Ectodermal cell (in vitro differentiated cells): ENCODE results near the gene CYS1.

Experiments used
- H3K27ac ChIP-seq: 2 replicates; pipeline ENCODE4 v1.7.0; 2013; ENCODE audit warnings: mild to moderate bottlenecking, low read depth, low read length; ENCODE audit not compliant: insufficient read depth, poor library complexity, severe bottlenecking
- H3K27me3 ChIP-seq: 2 replicates; pipeline ENCODE4 v1.7.0; 2013; ENCODE audit warnings: mild to moderate bottlenecking, low read length; ENCODE audit not compliant: insufficient read depth, control insufficient read depth, poor library complexity, severe bottlenecking
- H3K36me3 ChIP-seq: one replicate; pipeline ENCODE4 v1.7.0; 2013; ENCODE audit warnings: low read length; ENCODE audit not compliant: control insufficient read depth, insufficient read depth
- H3K4me1 ChIP-seq: one replicate; pipeline ENCODE4 v1.7.0; 2013; ENCODE audit warnings: low read length; ENCODE audit not compliant: control insufficient read depth, insufficient read depth
- H3K4me3 ChIP-seq: 2 replicates; pipeline ENCODE4 v1.7.0; 2013; ENCODE audit warnings: low read depth, low read length, control low read depth; ENCODE audit not compliant: insufficient read depth
- H3K9me3 ChIP-seq: 2 replicates; pipeline ENCODE4 v1.7.0; 2013; ENCODE audit warnings: mild to moderate bottlenecking, low read length, moderate library complexity; ENCODE audit not compliant: control insufficient read depth
- WGBS, 2 experiments: methylation state at CpG; one replicate each; pipeline ENCODE4 v1.1.7; 2013; ENCODE audit warnings: missing lambda C conversion rate in 2 of 2; 5-methylcytosine and 5-hydroxymethylcytosine counted together

CYS1 gene

GRCh38 chr2:10072656-10073480, 7.3 kb downstream of the CYS1 start:
- H3K9me3 ChIP-seq: no peaks in the 10 kb centered on the region
- H3K27ac ChIP-seq: no peak overlapping the region
- H3K4me3 ChIP-seq: no peak overlapping the region
- no peaks in the 10 kb centered on the region for H3K36me3 ChIP-seq
- H3K27me3 ChIP-seq: peaks cover 34% of the 10 kb centered on the region
- 37 to 42% methylated on average over 20 of the region's 20 CpGs for WGBS, 2 experiments
- peaks cover 4% of the 10 kb centered on the region for H3K4me1 ChIP-seq

DNA sequence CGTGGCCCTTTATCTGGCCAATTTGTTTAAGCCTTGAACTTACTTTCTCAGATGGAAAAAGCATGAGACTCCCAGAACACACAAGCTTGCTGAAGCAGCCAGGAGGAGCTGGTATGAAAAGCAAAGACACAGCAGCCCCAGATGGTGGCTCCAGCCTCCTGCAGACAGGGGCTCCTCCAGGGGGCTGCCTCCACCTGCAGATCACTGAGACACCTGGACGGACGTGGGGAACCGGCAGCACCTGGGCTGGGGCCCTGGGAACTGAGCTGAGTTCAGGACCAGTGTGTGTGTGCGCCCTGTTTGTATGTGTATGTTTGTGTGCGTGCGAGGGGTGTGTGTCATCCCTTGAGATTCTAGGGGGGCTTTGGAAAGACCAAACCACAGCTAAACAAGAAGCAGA, 8.6 kb downstream of the CYS1 start:
- H3K36me3 ChIP-seq: no peaks in the 10 kb centered on the region
- WGBS, 2 experiments: 90 to 96% methylated on average over 7 of the region's 7 CpGs
- no peak overlapping the region for H3K4me3 ChIP-seq
- H3K27me3 ChIP-seq: peaks cover 22% of the 10 kb centered on the region
- no peaks in the 10 kb centered on the region for H3K9me3 ChIP-seq
- peaks cover 4% of the 10 kb centered on the region for H3K4me1 ChIP-seq
- H3K27ac ChIP-seq: no peak overlapping the region

GRCh38 chr2:10071176-10071575, 9.0 kb downstream of the CYS1 start:
- H3K36me3 ChIP-seq: no peaks in the 10 kb centered on the region
- H3K27ac ChIP-seq: no peak overlapping the region
- peaks cover 18% of the 10 kb centered on the region for H3K27me3 ChIP-seq
- no peak overlapping the region for H3K4me3 ChIP-seq
- H3K9me3 ChIP-seq: no peaks in the 10 kb centered on the region
- 92 to 93% methylated on average over 16 of the region's 16 CpGs for WGBS, 2 experiments
- peaks cover 4% of the 10 kb centered on the region for H3K4me1 ChIP-seq

DNA sequence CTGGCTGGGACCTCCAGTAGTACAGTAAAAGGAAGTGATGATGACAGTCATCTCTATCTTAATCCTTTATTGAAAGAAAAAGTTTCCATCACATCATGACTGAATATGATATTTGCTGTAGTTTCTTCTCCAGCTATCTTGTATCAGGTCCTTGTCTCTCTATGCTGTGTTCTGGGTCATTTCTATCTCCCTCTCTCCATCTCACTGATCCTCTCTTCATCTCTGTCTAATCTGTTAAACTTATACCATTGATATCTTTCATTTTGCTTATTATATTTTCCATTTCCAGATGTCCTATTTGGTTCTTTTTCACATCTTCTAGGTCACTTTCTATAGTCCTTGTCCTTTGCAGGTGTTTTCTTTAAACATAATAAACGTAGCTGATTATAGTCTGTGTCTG, 12.3 kb downstream of the CYS1 start:
- Histone ChIP-seq H3K4me3 (no peak overlapping the region), H3K4me1 (peaks cover 9% of the 10 kb centered on the region), H3K36me3 (no peaks in the 10 kb centered on the region), H3K27me3 (no peaks in the 10 kb centered on the region), H3K27ac (no peak overlapping the region), H3K9me3 (no peaks in the 10 kb centered on the region)
- WGBS, 2 experiments: 86 to 100% methylated on average over 1 of the region's 1 CpG

DNA sequence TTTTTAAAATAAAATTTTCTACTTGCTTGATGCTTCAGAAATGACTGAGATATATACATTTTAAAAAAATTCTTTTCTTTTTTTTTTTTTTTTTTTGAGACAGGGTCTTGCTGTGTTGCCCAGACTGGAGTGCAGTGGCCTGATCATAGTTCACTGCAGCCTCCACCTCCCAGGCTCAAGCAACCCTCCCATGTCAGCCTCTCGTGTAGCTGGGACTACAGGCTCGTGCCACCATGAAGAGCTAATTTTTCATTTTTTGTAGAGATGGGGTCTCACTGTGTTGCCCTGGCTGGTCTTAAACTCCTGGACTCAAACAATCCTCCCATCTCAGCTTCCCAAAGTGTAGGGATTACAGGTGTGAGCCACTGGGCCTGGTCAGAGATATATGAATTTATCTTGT, 12.9 kb downstream of the CYS1 start:
- no peaks in the 10 kb centered on the region for H3K36me3 ChIP-seq
- H3K27me3 ChIP-seq: no peaks in the 10 kb centered on the region
- no peak overlapping the region for H3K4me3 ChIP-seq
- no peak overlapping the region for H3K27ac ChIP-seq
- H3K4me1 ChIP-seq: peaks cover 8% of the 10 kb centered on the region
- WGBS, 2 experiments: 50 to 53% methylated on average over 2 of the region's 2 CpGs
- H3K9me3 ChIP-seq: no peaks in the 10 kb centered on the region

GRCh38 chr2:10065773-10066055, 14.5 kb downstream of the CYS1 start:
- Histone ChIP-seq H3K27ac (no peak overlapping the region), H3K36me3 (no peaks in the 10 kb centered on the region), H3K4me3 (no peak overlapping the region), H3K4me1 (peaks cover 8% of the 10 kb centered on the region), H3K9me3 (no peaks in the 10 kb centered on the region), H3K27me3 (no peaks in the 10 kb centered on the region)
- WGBS, 2 experiments: 85 to 88% methylated on average over 6 of the region's 6 CpGs

DNA sequence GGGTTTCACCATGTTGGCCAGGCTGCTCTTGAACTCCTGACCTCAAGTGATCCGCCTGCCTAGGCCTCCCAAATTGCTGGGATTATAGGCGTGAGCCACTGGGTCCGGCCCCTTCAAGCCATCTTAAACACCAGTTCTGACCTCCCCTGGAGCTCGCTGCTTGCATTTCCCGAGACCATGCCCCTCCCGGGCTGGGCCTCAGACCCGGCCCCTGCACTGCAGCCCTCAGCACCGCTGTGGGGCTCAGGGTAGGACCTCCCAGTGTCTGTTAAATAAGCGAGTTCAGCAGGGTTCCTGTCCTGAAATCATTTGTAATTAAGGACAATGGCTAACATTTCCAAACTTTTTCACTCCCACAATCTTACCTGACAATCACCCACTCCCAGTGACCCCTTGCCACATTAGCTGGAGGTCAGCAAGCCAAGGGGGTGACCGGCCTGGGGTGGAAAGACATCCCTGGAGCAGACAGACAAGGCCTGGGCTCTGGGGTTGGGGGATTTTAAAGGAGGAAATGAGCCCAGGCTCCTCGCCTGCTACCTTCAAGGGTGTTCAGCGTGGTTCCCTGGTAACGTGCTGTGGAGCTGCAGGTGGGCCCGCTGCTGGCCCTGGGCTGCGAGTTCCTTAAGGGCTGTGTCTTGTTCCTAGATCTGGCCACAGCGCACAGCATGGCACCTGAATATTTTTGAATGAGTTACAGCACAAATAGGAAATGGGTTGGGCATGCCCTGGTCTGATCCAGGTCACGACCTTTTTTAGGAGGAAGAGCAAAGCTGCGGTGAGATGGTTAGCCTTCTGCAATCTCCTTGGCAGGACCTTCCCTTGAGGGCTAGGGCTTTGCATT, 15.1 kb downstream of the CYS1 start:
- Histone ChIP-seq H3K9me3 (no peaks in the 10 kb centered on the region), H3K27me3 (no peaks in the 10 kb centered on the region), H3K27ac (no peak overlapping the region), H3K4me3 (no peak overlapping the region), H3K4me1 (peaks cover 8% of the 10 kb centered on the region), H3K36me3 (no peaks in the 10 kb centered on the region)
- 54 to 60% methylated on average over 18 of the region's 18 CpGs for WGBS, 2 experiments

DNA sequence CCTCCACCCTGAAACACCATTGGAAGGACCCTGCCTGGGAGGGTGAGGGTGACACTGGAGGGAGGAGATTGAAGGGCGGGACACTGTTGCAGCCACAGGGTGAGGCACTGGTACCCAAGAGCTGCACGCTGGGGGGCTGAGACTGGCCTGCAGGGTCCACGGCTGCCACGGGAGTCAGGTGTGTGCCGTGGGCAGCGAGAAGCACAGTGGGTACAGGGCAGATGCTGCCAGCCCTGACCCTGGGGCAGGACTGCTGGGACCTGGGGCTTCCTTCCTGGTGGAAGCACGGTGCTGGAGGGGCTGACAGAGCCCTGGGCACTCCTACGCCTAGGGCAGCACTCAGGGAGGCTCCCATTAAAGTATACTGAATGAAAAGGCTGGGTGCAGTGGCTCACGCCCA, 16.6 kb downstream of the CYS1 start:
- Histone ChIP-seq H3K27me3 (no peaks in the 10 kb centered on the region), H3K36me3 (no peaks in the 10 kb centered on the region), H3K27ac (no peak overlapping the region), H3K9me3 (no peaks in the 10 kb centered on the region), H3K4me1 (peaks cover 8% of the 10 kb centered on the region), H3K4me3 (no peak overlapping the region)
- WGBS, 2 experiments: 94% methylated on average over 9 of the region's 9 CpGs

- peaks cover 8% of the 10 kb centered on the region for H3K4me1 ChIP-seq
- no peak overlapping the region for H3K4me3 ChIP-seq
- no peak overlapping the region for H3K27ac ChIP-seq
- H3K9me3 ChIP-seq: no peaks in the 10 kb centered on the region
- no peaks in the 10 kb centered on the region for H3K36me3 ChIP-seq
- no peaks in the 10 kb centered on the region for H3K27me3 ChIP-seq
- WGBS, 2 experiments: 92 to 96% methylated on average over 10 of the region's 10 CpGs
These were observed 17.3 kb downstream of the CYS1 start for GRCh38 chr2:10062931-10063365.

DNA sequence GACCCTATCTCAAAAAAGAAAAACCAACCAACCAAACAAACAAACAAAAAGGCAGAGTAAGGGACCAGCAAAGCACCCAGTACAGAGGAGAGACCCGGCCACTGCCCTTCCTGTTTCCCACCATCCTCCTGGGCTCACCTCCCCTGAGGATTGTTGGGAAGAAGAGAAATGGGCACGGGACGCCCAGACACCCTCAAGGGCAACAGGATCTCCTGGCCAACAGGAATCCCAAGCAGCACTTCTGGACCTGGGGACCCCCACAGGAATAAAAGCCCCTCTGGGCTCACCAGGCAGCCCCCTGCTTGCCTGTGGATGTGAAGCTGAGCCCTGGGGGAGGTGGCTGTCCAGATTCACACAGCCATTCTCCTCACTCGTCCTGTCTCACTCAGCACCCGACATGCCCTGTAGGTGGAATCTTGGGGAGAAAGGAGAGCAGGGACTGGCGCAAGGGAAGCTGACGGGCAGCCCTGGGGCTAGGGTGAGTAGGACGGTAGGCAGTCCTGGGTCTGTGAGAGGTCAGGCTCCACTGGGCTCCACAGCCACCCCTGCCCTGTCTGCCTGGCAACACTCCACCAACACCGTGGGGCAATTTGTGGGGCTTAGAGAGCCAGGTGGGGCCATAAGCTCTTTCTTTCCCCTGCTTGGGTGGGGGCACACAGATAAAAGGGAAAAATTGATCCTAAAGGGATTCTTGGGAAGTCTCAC, 18.8 kb downstream of the CYS1 start:
- no peaks in the 10 kb centered on the region for H3K27me3 ChIP-seq
- peaks cover 17% of the 10 kb centered on the region for H3K4me1 ChIP-seq
- WGBS, 2 experiments: 90% methylated on average over 9 of the region's 9 CpGs
- no peak overlapping the region for H3K4me3 ChIP-seq
- H3K36me3 ChIP-seq: no peaks in the 10 kb centered on the region
- H3K27ac ChIP-seq: no peak overlapping the region
- H3K9me3 ChIP-seq: no peaks in the 10 kb centered on the region
